BJ (cell line): ENCODE results near the gene NR5A1. TPM values are rescaled to one million over a fixed set of nuclear protein-coding genes. Genes with fewer than 3 reads are reported as not detected.

Experiments
- CTCF ChIA-PET: fragments of 350-600 bp; formaldehyde crosslinking; extraction: SDS; loops from one replicate; lab custom pipeline; 2021; ENCODE audit warnings: antibody characterized with exemption, inconsistent platforms; lab: Yijun Ruan, JAX
- POLR2A ChIA-PET: fragments of 300-600 bp; sonication (Branson Sonifier 250); formaldehyde crosslinking; extraction: SDS; loops from one replicate; lab custom pipeline; 2021; ENCODE audit warnings: antibody characterized with exemption; lab: Charles Lee
- DNase-seq: peaks from one replicate; pipeline ENCODE4 v3.0.0-alpha.2; 2011; ENCODE audit warnings: low read depth
- H3K27me3 ChIP-seq: 2 replicates; pipeline ENCODE4 v1.6.0; 2011; ENCODE audit warnings: low read length; ENCODE audit not compliant: control insufficient read depth, insufficient read depth
- H3K36me3 ChIP-seq: 2 replicates; pipeline ENCODE4 v1.5.1; 2011; ENCODE audit warnings: low read length; ENCODE audit not compliant: control insufficient read depth, insufficient read depth
- H3K4me3 ChIP-seq: 2 replicates; pipeline ENCODE4 v1.5.1; 2011; ENCODE audit warnings: low read depth, mild to moderate bottlenecking, control low read depth, low read length
- polyA plus RNA-seq: library from polyadenylated mRNA; depleted of rRNA; stranded (reverse); fragments of >200 nt; gene quantifications from 2 replicates; pipeline ENCODE4 v1.2.3, GENCODE V29; 2011
- TF ChIP-seq, protein P1 (sequence below): IDR thresholded peaks from 2 replicates; pipeline ENCODE4 v1.5.1; 2011; ENCODE audit warnings: low read depth, mild to moderate bottlenecking, control low read depth, inconsistent platforms, low read length, moderate library complexity; ENCODE audit not compliant: insufficient read depth

NR5A1 gene
- polyA plus RNA-seq, 1 experiment, result not detected

DNA sequence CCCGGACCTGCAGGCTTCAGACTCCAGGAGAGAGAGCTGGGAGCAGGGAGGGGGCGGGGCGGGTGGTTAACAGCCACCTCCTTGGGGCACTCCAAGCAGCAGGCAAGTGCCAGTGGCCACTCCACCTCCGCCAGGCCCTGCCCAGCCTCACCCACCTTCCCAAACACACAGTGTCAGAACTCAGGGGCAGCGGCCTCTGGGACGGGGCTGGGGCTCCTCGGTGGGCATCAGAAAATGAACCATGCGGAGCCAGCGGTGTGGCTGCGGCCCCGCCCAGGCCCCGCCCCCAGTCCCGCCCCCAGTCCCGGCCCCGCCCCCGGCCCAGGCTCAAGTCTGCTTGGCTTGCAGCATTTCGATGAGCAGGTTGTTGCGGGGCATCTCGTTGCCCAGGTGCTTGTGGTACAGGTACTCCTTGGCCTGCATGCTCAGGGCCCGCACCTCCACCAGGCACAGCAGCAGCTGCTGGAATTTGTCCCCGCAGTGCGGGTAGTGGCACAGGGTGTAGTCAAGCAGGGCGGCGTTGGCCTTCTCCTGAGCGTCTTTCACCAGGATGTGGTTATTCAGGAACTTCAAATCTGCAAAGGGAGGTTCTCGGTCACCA is 24.7 kb downstream of the NR5A1 start:
- Histone ChIP-seq H3K4me3 (no peak overlapping the region), H3K36me3 (no peaks in the 10 kb centered on the region), H3K27me3 (peaks cover 27% of the 10 kb centered on the region)
- DNase-seq, result no peak
- TF ChIP-seq, protein P1, sequence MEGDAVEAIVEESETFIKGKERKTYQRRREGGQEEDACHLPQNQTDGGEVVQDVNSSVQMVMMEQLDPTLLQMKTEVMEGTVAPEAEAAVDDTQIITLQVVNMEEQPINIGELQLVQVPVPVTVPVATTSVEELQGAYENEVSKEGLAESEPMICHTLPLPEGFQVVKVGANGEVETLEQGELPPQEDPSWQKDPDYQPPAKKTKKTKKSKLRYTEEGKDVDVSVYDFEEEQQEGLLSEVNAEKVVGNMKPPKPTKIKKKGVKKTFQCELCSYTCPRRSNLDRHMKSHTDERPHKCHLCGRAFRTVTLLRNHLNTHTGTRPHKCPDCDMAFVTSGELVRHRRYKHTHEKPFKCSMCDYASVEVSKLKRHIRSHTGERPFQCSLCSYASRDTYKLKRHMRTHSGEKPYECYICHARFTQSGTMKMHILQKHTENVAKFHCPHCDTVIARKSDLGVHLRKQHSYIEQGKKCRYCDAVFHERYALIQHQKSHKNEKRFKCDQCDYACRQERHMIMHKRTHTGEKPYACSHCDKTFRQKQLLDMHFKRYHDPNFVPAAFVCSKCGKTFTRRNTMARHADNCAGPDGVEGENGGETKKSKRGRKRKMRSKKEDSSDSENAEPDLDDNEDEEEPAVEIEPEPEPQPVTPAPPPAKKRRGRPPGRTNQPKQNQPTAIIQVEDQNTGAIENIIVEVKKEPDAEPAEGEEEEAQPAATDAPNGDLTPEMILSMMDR, result no peak
- ChIA-PET POLR2A (no interaction called here), CTCF (no interaction called here)

- ChIA-PET CTCF (interaction anchor here (1.7 kb wide), 1 partner anchor 62 kb away, joined by 4 read pairs; no protein-coding TSS in a partner anchor), POLR2A (no interaction called here)
- DNase-seq, result no peak
- Histone ChIP-seq H3K4me3 (no peak overlapping the region), H3K27me3 (peaks cover 18% of the 10 kb centered on the region), H3K36me3 (no peaks in the 10 kb centered on the region)
- TF ChIP-seq, protein P1, result no peak
Measured at GRCh38 chr9:124481115-124481514, 26.1 kb downstream of the NR5A1 start.

DNA sequence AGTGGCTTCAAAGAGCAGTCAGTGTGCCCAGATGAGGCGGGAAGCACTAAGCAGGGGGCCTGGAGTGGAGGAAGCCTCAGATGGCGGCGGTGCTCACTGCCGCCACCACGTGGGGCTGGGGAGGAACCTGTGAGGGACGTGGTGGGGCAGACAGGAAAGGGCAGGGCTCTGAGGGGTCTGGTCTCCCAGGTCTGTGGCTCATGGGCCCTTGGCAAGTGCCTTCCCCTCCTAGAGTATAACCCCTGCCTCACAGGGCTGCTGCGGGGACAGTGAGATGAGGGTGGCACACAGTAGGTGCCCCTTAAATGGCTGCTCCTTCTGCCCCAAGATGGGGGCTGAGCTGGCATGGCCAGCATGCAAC is 26.6 kb downstream of the NR5A1 start:
- ChIA-PET CTCF (interaction anchor here (1.7 kb wide), 1 partner anchor 61 kb away, joined by 4 read pairs; no protein-coding TSS in a partner anchor), POLR2A (no interaction called here)
- Histone ChIP-seq H3K36me3 (no peaks in the 10 kb centered on the region), H3K27me3 (peaks cover 17% of the 10 kb centered on the region), H3K4me3 (no peak overlapping the region)
- no peak for DNase-seq
- TF ChIP-seq, protein P1, result peak; percentile 52

- no peak for DNase-seq
- Histone ChIP-seq H3K36me3 (no peaks in the 10 kb centered on the region), H3K27me3 (peaks cover 14% of the 10 kb centered on the region), H3K4me3 (no peak overlapping the region)
- TF ChIP-seq, protein P1, result no peak
- POLR2A ChIA-PET, result no interaction called here
- CTCF ChIA-PET, result interaction anchor here (0.6 to 1.7 kb wide), 2 partner anchors 61 to 299 kb away, joined by 3 to 4 read pairs; no protein-coding TSS in a partner anchor
Measured at GRCh38 chr9:124479947-124480620, 27.1 kb downstream of the NR5A1 start.

DNA sequence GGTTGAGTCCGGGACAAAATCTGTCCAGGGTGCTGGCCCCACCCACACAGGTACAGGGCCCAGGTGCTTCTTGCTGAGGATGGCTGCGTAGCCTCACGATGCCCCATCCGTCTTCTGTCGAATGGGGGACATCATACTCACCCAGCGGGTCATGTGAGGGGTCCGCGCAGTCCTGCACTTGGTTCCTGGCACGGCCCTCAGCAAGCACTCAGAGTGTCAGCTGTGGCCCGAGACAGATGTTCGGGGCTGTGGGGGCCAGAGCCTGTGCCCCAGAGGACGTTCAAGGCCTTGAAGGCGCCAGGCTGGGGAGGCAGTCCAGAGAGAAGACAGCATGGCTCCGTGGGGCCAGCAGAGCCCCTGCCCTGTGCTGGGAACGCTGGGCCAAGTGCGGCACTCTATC is 27.8 kb downstream of the NR5A1 start:
- ChIA-PET POLR2A (no interaction called here), CTCF (interaction anchor here (0.5 to 1.2 kb wide), 3 partner anchors 10 to 299 kb away, joined by 3 read pairs; no protein-coding TSS in a partner anchor)
- TF ChIP-seq, protein P1, result no peak
- Histone ChIP-seq H3K36me3 (no peaks in the 10 kb centered on the region), H3K4me3 (no peak overlapping the region), H3K27me3 (peaks cover 16% of the 10 kb centered on the region)
- no peak for DNase-seq
